Activated T-helper 1 cell treated with Interleukin-2 at 50 U/mL for 16 hours (primary cell): Measurements from ENCODE around the gene THADA.
"Not testable (repeated sequence)": the region's sequence is repeated elsewhere in the genome, so short reads cannot be mapped to it uniquely, and the experiment has no call there.

Experiments
- DNase-seq: peaks from one replicate; pipeline ENCODE4 v3.0.0-alpha.2; 2020; ENCODE audit warnings: low read depth

The THADA gene

DNA sequence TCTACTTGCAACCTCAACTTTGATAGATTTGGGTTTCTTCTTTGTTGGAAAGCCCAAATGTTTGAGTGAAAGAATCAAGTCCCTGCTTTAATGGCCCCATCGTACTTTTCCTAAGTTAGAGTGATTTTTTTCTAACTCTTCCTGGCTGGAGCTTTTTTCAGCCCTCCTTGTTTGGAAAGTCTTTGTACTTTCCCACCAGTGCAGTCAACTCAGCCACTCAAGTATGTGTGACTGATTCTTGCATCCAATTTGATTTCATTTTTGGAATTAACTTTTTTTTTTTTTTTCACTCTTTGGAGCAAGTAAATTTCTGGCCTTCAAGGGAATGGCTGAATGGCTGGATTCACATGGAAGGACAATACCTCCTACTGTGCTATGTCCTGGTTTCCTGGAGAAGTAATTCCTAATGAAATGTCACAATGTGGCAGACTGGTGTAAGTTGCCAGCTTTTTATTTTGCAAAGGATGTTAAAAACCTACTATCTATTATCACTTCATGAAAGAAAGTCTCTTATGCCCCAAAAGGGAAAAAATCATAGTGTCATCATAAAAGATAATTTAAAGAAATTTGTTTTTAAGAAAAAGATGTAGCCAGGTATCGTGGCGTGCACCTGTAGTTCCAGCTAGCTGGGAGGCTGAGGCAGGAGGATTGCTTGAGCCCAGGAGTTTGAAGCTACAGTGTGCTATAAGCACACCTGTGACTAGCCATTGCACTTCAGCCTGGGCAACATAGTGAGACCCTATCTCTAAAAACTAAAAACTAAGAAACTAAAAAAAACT lies 293.5 kb downstream of the THADA start:
- no peak for DNase-seq

DNA sequence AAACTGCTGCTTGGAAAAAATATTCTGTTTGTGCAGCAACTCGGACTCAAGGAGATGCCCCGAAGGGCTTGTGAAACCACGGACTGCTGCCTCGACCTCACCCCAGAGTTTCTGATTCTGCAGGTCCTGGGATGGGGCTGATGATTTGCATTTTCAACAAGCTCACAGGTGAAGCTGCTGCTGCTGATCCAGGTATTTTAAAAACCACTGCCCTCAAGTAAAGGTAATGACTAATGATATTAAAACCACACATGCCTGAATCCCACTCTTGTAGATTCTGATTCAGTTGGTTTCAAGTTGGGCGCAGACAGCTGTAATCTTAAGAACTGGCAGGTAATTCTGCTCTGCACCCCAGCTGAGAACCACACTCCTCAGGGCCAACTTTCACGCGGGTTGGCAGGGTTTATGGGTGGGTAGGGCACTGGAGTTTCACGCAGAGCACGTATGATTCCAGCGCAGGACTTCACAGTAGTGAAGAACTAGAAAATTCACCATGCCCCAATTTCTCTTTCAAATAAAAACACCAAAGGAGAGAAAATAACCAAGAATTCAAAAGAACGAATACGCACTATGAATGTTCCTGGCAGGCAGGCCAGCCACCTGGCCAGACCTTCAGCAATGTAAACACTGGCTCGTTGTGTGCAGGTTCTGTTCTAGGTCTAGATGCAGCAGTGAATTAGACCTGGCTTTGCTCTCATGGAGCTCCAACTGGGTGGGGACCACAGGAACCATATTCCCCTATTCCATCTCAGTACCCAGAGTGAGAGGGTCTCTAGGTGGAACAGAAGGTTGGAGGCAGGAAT lies 294.9 kb downstream of the THADA start:
- no peak for DNase-seq

DNA sequence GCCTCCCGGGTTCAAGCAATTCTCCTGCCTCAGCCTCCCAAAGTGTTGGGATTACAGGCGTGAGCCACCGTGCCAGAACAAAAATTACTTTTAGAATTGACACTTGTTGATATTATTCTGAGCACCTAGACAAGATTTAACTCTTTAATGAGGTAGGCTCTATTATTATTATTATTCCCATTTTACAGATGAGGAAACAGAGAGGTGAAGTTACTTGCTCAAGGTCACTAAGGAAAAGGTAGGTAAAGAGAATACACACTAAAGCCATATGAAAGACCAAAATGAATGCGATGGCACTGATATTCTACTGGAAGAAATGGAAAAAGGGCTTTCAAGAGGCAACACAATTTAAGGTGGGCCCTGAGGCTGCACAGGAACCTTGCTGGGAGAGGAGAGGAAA lies 295.6 kb downstream of the THADA start:
- no peak for DNase-seq

DNA sequence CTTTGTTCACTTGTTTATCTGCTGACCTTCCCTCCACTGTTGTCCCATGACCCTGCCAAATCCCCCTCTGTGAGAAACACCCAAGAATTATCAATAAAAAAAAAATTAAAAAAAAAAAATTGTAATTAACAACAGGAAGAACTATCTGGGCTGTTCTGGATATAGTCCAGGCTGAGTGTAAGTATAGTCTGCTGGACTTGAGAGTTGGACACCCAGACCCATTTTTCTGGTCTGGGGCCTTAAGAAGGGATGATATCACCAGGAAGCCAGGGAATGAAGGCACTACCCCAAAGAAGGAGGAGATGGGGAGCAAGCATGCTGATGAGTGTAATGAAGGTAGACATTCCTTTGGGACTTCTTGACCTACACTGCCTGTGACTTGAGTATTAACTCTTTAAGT lies 297.3 kb downstream of the THADA start:
- no peak for DNase-seq

DNA sequence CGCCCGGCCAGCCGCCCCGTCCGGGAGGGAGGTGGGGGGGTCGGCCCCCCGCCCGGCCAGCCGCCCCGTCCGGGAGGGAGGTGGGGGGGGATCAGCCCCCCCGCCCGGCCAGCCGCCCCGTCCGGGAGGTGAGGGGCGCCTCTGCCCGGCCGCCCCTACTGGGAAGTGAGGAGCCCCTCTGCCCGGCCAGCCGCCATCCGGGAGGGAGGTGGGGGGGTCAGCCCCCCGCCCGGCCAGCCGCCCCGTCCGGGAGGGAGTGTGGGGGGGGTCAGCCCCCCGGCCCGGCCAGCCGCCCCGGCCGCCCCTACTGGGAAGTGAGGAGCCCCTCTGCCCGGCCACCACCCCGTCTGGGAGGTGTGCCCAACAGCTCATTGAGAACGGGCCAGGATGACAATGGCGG lies 298.1 kb downstream of the THADA start:
- DNase-seq, result not testable (repeated sequence)

DNA sequence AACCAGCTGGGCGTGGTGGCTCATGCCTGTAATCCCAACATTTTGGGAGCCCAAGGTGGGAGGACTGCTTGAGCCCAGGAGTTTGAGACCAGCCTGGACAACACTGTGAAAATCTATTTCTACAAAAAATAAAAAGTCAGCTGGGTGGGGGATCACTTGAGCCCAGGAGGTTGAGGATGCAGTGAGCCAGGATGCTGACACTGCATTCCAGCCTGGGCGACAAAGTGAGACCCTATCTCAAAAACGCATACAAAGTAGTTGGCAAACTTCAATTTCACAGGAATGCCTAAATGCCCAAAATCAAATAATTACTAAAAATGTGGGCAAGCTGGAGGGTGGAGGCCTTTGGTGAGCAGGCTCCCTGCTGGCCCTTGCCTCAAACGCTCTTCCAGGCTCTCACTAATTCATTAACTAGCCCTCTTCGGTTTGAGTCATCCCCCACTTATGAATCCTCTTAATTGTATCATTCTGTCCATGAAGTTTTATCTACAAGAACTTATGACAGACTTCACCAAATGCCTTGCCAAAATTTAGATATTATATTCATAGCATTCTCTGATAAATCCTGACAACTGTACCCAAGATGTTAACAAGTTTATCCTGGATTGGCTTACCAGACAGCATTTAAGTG lies 300.8 kb downstream of the THADA start:
- no peak for DNase-seq

DNA sequence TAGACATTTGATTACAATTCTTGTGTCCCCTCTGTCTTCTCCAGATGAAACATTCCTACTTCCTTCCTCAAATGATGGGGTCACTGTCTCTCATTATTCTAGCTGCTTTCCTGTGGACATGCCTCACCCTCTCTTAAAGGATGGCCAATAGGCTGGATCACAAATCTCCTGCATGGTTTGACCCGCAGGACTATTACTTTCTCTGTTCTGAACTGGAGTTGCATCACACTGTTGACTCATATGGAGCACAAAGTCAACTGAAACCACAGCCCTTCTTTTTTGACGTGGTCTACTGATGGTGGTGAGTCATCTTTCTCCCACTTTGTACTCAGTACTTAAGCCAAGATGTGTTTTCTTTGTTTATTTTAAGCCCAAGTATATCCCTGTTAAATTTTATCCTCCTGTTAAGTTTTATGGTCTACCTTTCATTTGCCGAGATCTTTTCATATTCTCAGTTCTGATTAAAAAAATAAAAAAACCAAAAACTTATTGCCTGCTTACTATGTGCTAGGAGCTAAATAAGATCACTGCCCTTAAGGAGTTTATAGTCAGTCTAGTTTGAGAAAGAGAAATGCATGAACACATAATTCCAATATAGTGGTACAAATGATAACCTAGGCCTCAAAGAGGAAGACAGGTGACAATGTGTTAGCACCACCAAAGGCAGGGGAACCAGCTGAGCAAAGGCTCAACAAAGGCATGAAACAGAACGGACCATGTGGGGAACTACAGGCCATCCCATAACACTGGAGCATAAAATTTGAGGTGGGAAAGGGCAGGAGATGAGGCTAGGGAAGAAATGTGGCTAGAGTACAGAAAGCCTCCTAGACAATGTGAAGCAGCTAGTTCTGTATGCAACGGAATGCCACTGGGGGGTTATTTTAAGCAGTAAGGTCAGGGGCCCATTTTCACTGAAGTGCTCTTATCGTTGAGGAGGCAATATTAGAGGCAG lies 301.8 kb downstream of the THADA start:
- DNase-seq, result no peak

DNA sequence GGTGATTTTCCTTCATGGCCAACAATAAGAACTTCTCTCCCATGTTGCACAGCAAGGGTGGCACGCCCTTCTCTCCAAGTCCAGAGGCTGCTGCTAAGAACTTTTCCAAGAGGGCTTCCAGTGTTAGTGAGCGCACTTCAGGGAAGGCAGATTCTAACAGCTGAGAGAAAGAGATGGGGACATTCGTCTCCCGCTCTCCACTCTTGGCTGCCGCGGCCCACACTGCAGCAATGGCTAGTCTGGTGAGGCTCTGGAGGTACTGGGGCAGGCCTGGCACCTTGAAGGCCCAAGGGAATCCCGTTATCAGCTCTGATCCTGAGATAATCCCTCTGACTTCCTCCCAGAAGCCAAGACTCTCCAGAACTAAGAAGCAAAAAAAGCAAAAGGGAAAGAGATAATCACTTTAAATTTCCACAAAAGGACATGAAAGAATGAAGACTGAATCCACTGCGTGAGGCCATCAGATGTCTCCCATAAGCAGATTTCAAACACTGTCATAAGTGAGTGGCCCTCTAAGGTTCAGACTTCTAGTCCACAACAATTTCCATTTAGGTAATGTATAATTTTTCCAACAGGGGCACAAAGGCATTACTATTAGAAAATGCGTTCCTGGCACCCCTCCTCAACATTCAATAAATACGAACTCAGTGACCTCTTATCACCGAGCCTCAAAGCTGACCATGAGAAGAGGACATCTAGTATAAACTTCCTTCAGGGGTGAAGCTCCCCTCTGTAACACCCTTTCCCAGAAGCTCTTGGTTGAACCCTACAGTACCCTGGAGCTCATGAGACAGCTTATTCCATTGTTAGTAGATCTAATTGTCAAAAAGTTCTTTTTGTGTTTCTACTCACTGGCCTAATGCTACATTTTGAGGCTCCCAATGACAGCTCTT lies 302.7 kb downstream of the THADA start:
- no peak for DNase-seq

DNA sequence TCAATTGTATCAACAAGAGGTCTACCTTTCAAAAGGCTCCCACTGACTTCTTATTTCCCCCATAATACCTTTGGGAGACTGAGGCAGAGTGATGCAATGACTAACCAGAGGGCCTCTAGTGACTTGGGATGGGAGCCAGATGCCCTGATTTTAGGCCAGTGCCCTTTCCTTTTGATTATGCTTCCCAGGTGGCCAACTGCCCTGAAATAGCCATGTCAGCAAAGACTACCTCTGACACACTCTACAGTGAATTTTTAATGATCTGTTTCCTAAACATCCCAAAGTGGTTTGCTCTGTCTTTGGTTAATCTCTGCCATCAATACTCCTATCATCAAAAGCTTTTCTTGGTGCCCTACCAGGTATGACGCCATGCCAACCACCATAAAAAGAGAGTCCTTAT lies 303.5 kb downstream of the THADA start:
- DNase-seq, result no peak

DNA sequence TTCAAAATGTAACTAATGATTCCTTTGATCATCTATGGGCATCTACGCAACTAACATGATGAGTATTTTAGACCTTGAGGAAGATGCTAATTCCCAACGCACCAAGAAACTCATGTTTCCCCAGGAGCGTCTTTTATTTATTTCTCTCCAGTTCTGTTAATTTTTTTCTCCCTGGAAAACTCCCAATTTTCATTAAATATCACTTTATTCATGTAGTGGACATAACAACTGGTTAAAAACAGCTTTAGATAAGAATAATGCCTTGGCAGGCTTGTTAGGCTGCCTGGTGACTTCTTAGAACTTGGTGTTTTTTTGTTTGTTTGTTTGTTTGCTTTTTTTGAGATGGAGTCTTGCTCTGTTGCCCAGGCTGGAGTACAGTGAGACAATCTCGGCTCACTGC lies 306.5 kb downstream of the THADA start:
- DNase-seq, result no peak

DNA sequence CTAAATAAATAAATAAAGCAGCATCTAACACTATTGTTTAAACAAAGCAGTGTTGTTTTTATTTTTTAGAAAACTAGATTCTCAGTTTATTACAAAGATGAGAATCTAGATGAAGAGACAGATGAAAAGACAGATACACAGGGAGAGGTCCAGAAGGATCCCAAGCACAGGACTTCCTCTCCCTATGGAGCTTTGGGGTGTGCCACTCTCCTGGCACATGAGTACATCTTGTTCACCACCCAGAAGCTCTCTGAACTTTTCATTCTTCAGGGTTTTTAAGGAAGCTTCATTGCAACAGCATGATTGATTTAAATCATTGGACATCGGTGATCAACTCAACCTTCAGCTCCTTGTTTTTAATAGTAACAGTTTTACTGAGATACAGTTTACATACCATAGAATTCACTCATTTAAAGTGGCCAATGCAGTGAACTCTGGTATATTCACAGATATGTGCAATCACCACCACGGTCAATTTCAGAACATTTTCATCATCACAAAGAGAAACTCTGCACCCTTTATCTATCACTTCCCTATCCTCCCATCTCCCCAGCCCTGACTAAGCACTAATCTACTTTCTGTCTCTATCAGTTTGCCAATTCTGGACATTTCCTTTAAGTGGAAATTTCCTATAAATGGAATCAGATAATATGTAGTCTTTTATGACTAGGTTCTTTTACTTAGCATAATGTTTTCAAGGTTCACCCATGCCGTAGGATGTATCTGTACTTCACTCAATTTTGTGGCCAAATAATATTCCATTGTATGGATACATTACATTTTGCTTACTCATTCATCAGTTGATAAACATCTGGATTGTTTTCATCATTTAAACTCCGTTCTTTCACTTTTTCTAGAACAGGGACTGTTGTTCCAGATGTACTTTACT lies 307.2 kb downstream of the THADA start:
- DNase-seq, result no peak

DNA sequence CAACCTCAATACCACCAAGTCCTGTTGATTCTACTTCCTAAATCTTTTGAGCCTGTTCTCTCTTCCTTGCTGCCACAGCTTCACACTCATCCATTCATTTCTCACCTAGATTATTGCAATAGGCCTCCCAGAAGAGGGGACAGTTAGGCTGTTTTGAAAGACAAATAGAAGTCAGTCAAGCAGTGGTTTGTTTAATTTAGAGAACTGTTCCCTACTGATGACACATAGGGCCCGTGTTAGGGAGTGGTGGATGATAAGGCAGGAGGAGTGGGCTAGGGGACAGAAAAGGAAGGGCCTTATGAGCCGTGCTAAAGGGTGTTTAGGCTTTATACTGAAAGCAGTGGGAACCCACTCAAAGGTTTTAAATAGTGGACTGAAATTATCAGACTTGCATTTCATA lies 309.9 kb downstream of the THADA start:
- no peak for DNase-seq

DNA sequence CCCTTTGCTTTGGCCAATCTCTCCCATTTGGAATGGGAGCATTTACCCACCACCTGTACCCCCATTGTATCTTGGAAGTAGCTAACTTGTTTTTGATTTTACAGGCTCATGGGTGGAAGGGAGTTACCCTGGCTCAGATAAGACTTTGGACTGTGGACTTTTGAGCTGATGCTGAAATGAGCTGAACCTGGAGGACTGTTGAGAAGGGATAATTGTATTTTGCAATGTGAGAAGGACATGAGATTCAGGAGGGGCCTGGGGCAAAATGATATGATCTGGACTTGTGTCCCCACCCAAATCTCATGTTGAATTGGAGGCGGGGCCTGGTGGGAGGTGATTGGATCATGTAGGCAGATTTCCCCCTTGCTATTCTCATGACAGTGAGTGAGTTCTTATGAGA lies 310.9 kb downstream of the THADA start:
- DNase-seq, result no peak

DNA sequence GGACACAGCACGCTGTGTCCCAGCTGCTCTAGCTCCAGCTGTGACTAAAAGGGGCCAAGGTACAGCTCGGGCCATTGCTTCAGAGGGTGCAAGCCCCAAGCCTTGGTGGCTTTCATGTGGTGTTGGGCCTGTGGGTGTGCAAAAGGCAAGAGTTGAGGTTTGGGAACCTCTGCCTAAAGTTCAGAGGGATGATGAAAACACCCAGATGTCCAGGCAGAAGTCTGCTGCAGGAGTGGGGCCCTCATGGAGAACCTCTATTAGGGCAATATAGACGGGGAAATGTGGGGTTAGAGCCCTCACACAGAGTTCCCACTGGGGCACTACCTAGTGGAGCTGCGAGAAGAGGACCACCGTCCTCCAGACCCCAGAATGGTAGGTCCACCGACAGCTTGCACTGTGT lies 311.5 kb downstream of the THADA start:
- not testable (repeated sequence) for DNase-seq

DNA sequence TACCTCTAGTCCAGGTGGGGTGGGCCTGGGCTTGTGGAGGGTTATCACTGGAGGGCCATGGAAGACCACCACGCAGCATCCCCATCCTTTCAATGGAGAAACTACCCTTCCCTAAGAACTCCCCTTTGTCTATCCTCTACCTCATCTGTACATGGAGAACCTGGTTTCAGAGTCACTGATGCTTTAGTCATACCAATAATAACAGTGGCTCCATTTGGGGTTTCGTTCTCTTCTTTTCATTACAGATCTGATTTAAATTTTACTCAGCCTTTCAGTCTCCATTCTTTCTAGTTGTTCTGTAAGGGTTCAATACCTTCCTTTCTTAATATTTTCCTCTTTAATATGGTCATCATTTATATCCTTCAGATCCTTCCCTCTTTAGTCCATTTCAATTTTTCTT lies 314.8 kb downstream of the THADA start:
- no peak for DNase-seq

DNA sequence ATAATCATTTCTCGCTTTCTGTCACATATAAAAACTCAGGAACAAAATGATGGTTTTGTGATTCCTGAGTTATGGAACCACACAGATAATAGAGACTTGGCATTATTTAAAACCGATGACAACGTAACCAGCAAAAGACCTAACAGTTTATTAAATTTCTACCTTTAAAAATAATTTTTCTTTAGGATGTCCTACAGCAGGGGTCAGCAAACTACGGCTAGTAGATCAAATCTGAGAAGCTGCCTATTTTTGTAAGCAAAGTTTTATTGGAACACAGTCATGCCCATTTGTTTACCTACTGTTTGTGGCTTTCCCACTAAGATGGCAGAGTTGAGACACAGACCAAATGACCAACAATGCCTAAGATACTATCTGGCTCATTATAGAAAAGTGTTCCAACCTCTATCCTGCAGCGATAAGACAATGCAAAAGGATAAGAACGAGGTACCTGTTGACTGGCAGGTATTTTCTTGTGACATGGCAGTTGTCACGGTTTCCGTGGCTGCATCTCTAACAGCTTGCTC lies 316.5 kb downstream of the THADA start:
- no peak for DNase-seq

DNA sequence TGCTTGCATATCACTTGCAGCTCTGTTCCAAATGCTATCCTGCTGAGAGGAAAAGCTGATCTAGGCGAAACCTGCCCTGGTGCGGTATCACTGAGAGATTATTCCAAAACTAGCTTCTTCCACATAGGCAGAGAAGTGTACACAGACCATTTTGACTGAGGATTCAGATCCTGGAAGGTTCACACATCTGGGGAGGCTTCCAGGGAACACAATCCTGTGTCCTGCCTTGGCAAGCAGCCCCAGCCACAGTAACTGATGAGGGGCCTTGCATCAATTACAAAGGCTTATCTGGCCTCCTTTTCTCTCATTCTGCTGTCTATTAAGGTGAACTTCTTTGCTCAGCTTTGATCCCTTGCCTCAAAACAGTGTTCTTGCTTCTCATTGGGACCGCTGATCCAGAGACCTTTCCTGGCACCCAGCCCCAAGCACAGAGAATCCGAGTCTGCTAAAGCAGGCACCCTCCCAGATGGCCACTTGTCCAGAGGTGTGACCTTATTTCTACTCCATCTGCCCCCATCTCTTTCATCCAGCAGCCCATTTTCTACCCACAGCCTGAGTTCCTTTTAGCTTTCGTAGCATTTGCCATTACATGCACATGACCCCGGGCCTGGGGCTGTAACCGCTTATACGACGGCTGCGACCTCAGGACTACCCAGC lies 317.1 kb downstream of the THADA start:
- DNase-seq, result no peak

DNA sequence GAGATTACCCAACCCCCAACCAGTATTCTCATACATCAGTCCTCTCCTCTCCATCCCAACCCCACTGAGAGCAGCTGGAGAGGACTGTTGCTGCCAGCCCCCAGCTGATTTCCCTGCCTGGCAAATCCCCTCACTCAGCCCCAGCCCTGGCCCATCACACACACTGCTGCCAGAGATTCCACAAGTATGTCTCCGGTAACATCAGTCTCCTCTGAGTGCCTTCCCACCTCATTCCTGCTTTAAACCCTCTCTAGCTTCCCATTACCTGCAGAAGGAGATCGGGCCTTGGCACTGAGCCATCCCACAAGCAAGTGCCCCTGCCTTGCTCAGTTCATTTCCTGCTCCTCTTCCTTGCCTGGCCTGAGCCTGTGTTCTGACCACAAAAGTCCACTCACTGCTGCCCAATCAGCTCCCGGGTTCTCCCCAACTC lies 318.9 kb downstream of the THADA start:
- no peak for DNase-seq
